ENCODE measurements around the gene TEX264.
A peak's percentile ranks its signal among the peaks of the same experiment; 100 is the strongest.

The TEX264 gene

DNA sequence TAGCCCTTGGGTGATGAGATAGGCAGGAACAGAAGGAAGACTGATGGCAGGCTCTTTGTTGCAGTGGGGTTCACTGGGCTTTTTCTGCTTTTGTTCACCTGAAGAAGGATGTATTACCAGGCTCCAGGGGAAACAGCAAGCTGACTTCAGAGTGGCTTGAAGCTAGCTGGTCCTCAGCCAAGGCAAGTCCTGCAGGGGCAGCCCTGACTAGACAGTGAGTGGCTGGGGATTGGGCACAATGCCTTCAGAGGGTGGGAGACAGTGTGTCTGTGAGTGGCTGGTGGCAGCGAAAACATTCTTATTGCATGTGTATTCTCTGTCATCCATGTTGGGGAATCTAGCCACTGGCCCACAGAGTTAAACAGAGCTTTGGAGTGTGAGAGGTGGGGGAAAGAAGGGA lies 2.3 kb upstream of the TEX264 start:
- CTCF ChIA-PET = interaction anchor here (0.9 to 6.4 kb wide), 12 partner anchors 10 to 280 kb away, joined by 3 to 156 read pairs (median 7); partner anchors contain the start of gene DCAF1
- no peaks in the 10 kb centered on the region for H3K9me3 Mint-ChIP-seq
- H3K4me1 Mint-ChIP-seq = peaks cover 52% of the 10 kb centered on the region
- no peak overlapping the region for H3K27ac Mint-ChIP-seq
- no peak overlapping the region for H3K4me3 Mint-ChIP-seq
- H3K36me3 Mint-ChIP-seq = peaks cover 18% of the 10 kb centered on the region
- DNase-seq = no peak
- no peaks in the 10 kb centered on the region for H3K27me3 Mint-ChIP-seq

DNA sequence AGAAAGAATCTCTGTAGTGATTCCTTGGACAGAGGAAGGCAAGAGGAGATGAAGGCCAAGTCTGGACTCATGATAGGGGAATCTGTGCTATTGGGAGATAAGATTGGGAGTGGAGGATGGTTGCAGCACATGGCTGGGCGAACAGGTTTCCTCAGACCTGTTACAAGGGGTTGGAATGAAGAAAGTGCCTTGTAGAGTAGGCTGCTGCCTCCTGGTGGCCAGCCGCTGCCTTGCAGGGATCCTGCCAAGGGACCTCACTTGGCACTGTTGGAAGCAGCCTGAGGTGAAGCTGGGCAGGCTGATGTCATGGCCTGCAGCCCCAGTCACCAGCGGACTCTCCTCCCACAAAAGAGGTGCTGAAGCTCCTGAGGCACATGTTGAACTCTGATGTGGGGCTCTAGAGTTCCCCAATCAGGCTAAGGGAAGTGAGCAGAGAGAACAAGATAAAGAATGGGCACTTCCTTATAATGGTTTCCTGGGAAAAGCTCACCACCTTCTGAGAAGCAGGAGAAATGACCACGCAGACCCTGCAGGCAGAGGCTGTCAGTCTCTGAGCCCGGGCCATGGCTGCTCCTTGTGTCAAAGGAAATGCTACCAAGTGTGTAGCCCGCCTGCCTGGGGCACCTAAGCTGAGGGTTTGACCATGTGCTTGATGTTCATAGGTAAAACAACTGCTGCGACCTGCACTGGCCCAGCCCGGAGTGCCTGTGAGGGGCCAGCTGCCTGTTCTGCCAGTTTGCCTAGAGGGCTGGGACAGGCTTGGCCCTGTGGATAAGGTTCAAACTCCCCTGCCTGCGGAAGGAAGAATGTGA lies 1.6 kb upstream of the TEX264 start:
- H3K27ac Mint-ChIP-seq = peak overlapping the region; percentile 84
- CTCF ChIA-PET = interaction anchor here (0.6 to 6.4 kb wide), 29 partner anchors 8 to 281 kb away, joined by 3 to 156 read pairs (median 5); partner anchors contain the start of genes DCAF1, GRM2 and RAD54L2
- peak overlapping the region; percentile 84 for H3K4me3 Mint-ChIP-seq
- no peaks in the 10 kb centered on the region for H3K9me3 Mint-ChIP-seq
- H3K36me3 Mint-ChIP-seq = peaks cover 23% of the 10 kb centered on the region
- DNase-seq = peak; percentile 90
- peaks cover 59% of the 10 kb centered on the region for H3K4me1 Mint-ChIP-seq
- H3K27me3 Mint-ChIP-seq = no peaks in the 10 kb centered on the region

DNA sequence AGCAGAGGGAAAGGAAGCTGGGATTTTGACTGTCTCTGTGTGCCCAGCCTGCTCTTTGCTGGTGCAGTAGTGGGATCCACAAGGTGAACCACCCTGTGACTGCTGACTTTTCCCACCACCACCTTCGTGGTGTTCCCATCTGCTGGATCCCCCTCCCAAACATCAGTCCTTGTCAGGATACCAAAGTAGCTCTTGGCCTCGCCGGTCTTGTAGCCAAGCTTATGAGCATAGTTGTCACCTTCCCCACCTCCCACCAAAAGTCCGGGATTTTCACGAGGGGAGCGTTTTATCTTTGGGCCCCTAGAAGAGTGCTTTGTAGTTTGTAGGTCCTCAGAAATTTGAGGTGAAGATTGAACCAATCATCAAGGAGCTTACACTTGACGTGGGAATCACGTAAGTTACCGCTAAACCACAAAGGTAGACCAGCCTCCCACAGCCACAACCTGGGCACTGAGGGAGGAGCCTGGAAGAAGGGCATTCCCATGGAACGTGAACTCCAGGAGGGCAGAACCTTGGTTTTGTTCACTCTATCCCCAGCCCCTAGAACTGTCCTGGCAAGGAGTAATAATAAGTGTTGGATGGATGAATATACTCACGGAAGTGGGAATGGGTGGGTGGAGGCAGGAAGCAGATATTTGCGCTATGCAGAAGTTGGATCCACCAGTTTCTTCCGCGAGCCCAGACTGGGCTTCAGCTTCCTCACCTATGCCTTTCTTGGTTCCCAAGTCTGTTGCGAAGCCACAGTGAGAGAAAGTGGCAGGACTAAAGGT lies 814 bp upstream of the TEX264 start:
- peaks cover 31% of the 10 kb centered on the region for H3K36me3 Mint-ChIP-seq
- peak overlapping the region; percentile 84 for H3K27ac Mint-ChIP-seq
- DNase-seq = peak; percentile 63
- CTCF ChIA-PET = interaction anchor here (0.6 to 6.4 kb wide), 26 partner anchors 11 to 500 kb away, joined by 3 to 156 read pairs (median 5); partner anchors contain the start of genes DCAF1, GRM2 and RAD54L2
- H3K4me3 Mint-ChIP-seq = peak overlapping the region; percentile 84
- H3K27me3 Mint-ChIP-seq = no peaks in the 10 kb centered on the region
- peaks cover 67% of the 10 kb centered on the region for H3K4me1 Mint-ChIP-seq
- no peaks in the 10 kb centered on the region for H3K9me3 Mint-ChIP-seq

DNA sequence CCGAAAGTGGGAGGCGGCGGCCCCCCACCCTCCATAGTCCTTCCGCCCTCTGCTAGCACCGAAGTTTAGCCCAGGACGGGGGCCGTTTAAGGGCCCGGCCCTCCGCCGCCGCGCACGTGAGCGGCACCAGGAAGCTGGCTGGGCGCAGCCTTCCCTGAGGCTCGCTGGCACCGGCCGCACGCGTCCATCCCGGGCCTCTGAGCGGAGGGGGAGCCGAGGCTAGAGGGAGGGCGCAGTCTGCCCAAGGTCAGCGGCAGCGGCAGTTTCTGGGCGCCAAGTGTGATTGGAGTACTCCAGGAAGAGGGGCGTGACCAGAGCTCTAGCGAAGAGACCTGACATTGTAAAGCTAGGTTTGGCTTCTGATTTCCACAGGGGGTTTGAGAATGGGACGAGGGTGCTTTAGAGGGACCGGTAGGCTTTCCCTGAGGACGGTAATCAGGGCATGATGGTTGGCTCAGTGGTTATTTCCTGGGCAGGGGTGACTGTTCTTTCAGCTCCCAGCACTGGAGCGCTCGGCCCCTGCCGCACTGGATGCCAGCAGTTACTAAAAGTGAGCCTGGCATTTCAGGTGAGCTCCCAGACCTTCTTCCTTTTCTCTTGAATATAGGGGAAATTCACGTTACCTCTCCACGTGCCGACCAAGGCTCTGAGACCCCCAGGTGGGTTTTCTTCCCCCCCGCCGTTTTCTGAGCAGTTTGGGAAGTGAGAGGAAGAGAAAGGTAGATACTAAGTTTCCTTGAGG lies 853 bp downstream of the TEX264 start:
- peak overlapping the region; percentile 90 for H3K27ac Mint-ChIP-seq
- CTCF ChIA-PET = interaction anchor here (0.7 to 6.4 kb wide), 7 partner anchors 9 to 282 kb away, joined by 3 to 156 read pairs (median 10); partner anchors contain the start of gene DCAF1
- H3K4me1 Mint-ChIP-seq = peaks cover 79% of the 10 kb centered on the region
- H3K4me3 Mint-ChIP-seq = peak overlapping the region; percentile 84
- no peaks in the 10 kb centered on the region for H3K9me3 Mint-ChIP-seq
- H3K36me3 Mint-ChIP-seq = peaks cover 46% of the 10 kb centered on the region
- DNase-seq = peak; percentile 77
- no peaks in the 10 kb centered on the region for H3K27me3 Mint-ChIP-seq

DNA sequence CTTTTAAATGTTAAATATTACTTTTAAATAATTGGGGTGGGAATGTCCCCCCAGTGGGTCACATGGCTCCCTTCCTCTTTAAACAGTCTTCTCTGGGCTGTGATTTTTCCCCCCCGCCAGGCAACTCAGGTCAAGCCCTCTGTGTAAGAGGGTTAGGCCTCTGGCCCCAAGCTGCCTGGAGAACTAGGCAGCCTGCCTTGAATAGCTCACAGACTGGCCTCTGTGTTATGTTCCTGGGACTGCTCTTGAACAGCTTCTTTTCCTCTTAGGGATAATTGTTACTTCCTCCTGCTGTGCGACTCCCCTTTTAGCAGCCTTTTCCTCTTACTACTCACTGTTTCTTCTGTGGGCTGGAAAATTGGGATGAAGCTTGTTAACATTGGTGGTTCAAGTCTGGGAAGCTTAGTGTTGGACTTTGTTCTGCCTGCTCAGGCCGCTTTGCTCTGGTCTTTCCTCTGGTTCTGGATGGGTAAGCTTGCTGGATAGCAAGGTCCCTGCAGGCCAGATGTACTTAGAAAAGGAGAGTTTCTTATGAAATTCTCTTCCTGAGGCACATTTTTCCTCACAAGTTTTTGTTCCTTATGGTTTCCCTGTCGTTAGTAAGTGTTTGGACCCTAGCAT lies 2.2 kb downstream of the TEX264 start:
- CTCF ChIA-PET = interaction anchor here (0.8 to 6.4 kb wide), 8 partner anchors 8 to 1130 kb away, joined by 3 to 156 read pairs (median 7); partner anchors contain the start of gene DCAF1
- Mint-ChIP-seq H3K36me3 (peaks cover 48% of the 10 kb centered on the region), H3K9me3 (no peaks in the 10 kb centered on the region), H3K4me3 (peak overlapping the region; percentile 67), H3K27me3 (no peaks in the 10 kb centered on the region), H3K4me1 (peaks cover 85% of the 10 kb centered on the region), H3K27ac (peak overlapping the region; percentile 74)
- DNase-seq = no peak

DNA sequence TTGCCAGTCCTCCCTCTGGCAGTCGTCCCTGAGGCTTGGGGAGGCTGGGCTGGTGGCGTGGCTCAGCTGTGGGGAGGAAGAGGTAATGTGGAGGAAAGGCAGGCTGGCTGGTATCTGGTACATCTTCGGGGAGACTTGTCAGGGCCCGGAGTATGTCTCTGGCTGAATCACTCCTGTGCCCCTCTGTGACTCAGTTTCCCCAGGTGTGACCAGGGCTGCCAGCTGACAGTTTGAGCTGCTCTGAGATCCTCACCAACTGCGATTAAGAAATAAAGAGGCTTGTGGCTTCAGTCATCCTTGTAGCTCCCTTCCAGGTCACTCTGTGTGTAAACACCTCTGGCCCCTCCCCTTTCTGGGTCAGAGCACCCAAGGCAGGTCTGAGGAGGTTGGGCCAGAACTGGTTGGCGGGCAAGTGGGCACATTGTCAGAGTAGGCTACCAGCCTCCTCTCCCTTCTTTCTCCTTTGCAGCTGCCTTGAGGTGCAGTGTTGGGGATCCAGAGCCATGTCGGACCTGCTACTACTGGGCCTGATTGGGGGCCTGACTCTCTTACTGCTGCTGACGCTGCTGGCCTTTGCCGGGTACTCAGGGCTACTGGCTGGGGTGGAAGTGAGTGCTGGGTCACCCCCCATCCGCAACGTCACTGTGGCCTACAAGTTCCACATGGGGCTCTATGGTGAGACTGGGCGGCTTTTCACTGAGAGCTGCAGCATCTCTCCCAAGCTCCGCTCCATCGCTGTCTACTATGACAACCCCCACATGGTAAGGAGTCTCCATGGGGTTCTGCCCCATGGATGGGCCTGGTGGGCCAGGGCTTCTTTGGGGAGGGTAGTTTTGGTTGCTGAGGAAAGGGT lies 3.0 kb downstream of the TEX264 start:
- CTCF ChIA-PET = interaction anchor here (0.8 to 6.4 kb wide), 8 partner anchors 7 to 1131 kb away, joined by 3 to 156 read pairs (median 8); partner anchors contain the start of gene DCAF1
- Mint-ChIP-seq H3K4me3 (peak overlapping the region; percentile 67), H3K4me1 (peaks cover 86% of the 10 kb centered on the region), H3K36me3 (peaks cover 52% of the 10 kb centered on the region), H3K9me3 (no peaks in the 10 kb centered on the region), H3K27me3 (no peaks in the 10 kb centered on the region), H3K27ac (peak overlapping the region; percentile 74)
- no peak for DNase-seq

DNA sequence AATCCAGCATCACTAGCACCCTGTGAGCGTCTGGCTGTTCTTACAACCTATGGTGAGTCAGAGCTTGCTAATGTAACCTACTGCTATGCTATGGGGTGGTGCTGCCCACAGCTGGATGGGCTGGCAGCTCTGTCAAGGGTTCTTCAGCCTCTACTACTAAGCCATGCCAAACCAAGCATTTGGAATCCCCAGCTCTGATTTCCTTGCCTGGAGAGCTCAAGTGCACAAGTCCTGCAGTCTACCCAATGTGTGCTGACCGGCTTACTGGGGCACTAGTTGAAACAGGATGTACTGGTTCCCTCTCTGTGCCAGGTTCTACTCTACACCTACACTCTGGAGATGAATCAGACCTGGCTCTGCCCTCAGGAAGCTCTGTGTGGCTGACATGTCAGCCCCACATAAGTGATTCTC lies 4.2 kb downstream of the TEX264 start:
- Mint-ChIP-seq H3K4me3 (no peak overlapping the region), H3K4me1 (peaks cover 86% of the 10 kb centered on the region), H3K27ac (peak overlapping the region; percentile 77), H3K36me3 (peaks cover 57% of the 10 kb centered on the region), H3K27me3 (no peaks in the 10 kb centered on the region), H3K9me3 (no peaks in the 10 kb centered on the region)
- CTCF ChIA-PET = interaction anchor here (1.0 to 2.0 kb wide), 4 partner anchors 11 to 173 kb away, joined by 3 to 6 read pairs (median 6); no protein-coding TSS in a partner anchor
- no peak for DNase-seq

DNA sequence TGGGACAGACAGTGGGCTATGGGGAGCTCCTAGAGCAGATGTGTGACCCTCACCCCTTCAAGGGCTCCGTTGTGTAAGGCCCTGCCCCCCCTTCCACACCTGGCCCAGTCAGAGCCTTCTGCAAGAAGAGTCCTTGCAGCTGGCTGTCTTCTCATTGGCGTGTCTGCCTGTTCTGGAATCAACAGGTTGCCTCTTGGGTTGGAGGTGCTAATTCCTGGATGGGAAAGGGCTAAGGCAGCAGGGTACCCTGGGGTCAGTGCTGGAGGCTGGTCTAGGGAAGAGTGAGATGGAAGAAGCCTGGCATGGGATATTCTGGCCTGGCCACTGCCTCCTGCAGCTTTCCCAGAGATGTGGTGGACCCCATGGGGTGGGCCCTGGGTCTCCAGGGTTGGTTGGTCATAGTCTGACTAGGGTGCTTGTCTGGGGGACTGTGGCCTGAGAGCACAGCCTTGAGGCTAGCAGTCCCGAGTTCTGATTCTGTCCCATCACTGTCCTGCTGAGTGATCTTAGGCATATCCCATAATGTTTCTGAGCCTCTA lies 5.1 kb downstream of the TEX264 start:
- Mint-ChIP-seq H3K4me3 (no peak overlapping the region), H3K36me3 (peaks cover 61% of the 10 kb centered on the region), H3K27ac (peak overlapping the region; percentile 77), H3K27me3 (no peaks in the 10 kb centered on the region), H3K4me1 (peaks cover 91% of the 10 kb centered on the region), H3K9me3 (no peaks in the 10 kb centered on the region)
- DNase-seq = no peak
- CTCF ChIA-PET = interaction anchor here (1.0 to 2.0 kb wide), 4 partner anchors 10 to 174 kb away, joined by 3 to 6 read pairs (median 6); no protein-coding TSS in a partner anchor

DNA sequence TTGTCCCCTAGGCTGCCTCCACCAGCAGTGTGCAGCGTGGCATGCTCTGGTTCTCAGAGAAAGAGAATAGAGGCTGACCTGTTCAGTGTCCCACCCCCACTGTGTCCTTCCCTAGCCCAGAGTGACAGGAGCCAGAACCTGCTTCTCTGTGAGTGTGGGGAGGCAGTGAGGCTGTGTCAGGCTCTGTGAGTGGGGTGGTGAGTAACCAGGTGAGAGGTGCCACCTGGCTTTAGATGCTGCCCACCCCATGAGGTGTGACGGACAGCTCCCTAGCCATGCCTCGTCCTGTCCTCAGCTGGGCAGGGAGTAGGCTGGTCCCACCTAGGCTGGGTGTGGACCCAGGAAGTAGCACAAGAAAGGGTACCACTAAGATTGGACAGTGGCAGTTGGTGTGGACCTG lies 6.3 kb downstream of the TEX264 start:
- Mint-ChIP-seq H3K9me3 (no peaks in the 10 kb centered on the region), H3K4me1 (peaks cover 97% of the 10 kb centered on the region), H3K36me3 (peaks cover 66% of the 10 kb centered on the region), H3K4me3 (no peak overlapping the region), H3K27me3 (no peaks in the 10 kb centered on the region), H3K27ac (peak overlapping the region; percentile 80)
- DNase-seq = no peak
- CTCF ChIA-PET = interaction anchor here (1.0 kb wide), 1 partner anchor 8 kb away, joined by 3 read pairs; no protein-coding TSS in a partner anchor

DNA sequence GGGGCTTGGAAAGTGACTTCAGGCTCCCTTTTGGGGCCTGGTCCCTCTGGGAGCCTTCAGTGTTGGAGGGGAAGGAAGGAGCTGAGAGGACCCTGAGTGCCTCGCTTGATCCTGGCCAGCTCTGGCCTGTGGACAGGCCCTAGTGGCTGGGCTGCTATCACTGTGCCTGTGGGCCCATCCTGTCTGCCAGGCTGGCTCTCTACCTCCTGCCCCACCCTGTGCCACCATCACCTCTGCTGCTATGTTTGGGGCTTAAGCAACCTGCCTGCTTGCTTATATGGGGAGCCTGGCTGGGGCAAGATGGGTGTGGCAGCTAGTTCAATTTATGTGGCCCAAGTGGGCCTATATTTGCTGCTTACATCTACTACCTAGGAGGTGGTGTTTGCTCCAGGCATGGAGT lies 7.1 kb downstream of the TEX264 start:
- DNase-seq = no peak
- CTCF ChIA-PET = interaction anchor here (1.0 kb wide), 1 partner anchor 176 kb away, joined by 3 read pairs; no protein-coding TSS in a partner anchor
- Mint-ChIP-seq H3K4me1 (peaks cover 98% of the 10 kb centered on the region), H3K36me3 (peaks cover 66% of the 10 kb centered on the region), H3K27me3 (no peaks in the 10 kb centered on the region), H3K4me3 (no peak overlapping the region), H3K27ac (no peak overlapping the region), H3K9me3 (no peaks in the 10 kb centered on the region)

DNA sequence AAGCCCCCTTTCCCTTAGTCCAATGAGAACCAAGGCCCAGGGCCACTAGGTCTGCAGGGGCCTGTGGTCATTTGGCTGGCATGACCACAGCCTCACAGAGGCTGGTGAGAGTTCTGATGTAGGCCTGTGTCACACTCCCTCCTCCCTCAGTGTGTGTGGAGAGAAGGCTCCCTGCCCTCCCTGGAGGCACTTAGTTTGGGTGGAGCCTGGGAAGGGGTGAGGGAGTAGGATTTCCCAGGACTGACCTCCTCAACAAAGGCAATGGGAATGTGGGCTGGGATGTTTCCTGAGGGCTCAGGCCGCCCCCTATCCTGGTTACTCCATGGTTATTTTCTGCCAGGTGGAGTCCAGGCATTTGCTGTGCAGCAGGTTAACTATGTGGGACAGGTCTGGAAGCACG lies 7.6 kb downstream of the TEX264 start:
- peaks cover 98% of the 10 kb centered on the region for H3K4me1 Mint-ChIP-seq
- no peaks in the 10 kb centered on the region for H3K9me3 Mint-ChIP-seq
- peak overlapping the region; percentile 53 for H3K27ac Mint-ChIP-seq
- no peak overlapping the region for H3K4me3 Mint-ChIP-seq
- H3K36me3 Mint-ChIP-seq = peaks cover 64% of the 10 kb centered on the region
- DNase-seq = no peak
- CTCF ChIA-PET = interaction anchor here (1.0 to 6.1 kb wide), 2 partner anchors 37 to 177 kb away, joined by 3 to 71 read pairs; no protein-coding TSS in a partner anchor
- no peaks in the 10 kb centered on the region for H3K27me3 Mint-ChIP-seq

DNA sequence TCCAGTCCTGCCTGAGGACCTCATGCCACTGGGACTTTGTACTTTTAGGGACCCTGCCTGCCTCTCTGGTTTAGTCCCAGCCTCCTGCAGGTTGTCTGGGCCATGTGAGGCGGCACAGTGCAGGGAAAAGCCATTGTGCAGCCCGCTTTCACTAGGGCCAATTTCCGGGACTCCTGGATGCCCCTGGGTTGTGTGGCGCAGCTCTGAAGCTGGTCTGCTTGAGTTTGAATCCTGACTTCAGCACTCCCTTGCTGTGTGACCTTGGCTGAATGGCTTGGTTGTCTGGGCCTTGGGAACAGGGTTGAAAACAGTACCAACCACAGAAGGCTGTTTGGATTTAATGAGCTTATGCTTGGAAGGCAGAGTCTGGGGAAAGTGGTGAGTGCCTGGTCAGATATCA lies 8.3 kb downstream of the TEX264 start:
- Mint-ChIP-seq H3K27me3 (no peaks in the 10 kb centered on the region), H3K4me3 (no peak overlapping the region), H3K36me3 (peaks cover 65% of the 10 kb centered on the region), H3K9me3 (no peaks in the 10 kb centered on the region), H3K27ac (peak overlapping the region; percentile 82), H3K4me1 (peaks cover 98% of the 10 kb centered on the region)
- DNase-seq = no peak
- CTCF ChIA-PET = interaction anchor here (3.9 to 6.1 kb wide), 4 partner anchors 8 to 289 kb away, joined by 40 to 123 read pairs (median 91); partner anchors contain the start of genes DCAF1, RBM15B and TEX264
